Endothelial cell of umbilical vein (primary cell): Measurements from ENCODE around the gene HELZ2. TPM values are rescaled to one million over a fixed set of nuclear protein-coding genes. Genes with fewer than 3 reads are reported as not detected.

Experiments used
- BruUV-seq: library from RNA; stranded (reverse); fragments of 400-500 nt; replicated peaks from 2 replicates; lab custom pipeline; 2021; lab: Mats Ljungman, UMichigan
- CTCF ChIA-PET: fragments of 300-600, 350-600 bp; sonication (Branson Sonifier 250); formaldehyde crosslinking; loops from one replicate; lab custom pipeline; 2021; ENCODE audit warnings: antibody characterized with exemption, inconsistent platforms; lab: Charles Lee
- POLR2A ChIA-PET: fragments of 300-600, 350-600 bp; sonication (Branson Sonifier 250); formaldehyde crosslinking; loops from one replicate; lab custom pipeline; 2021; ENCODE audit warnings: antibody characterized with exemption, inconsistent platforms; lab: Charles Lee
- DNase-seq: peaks from one replicate; pipeline ENCODE4 v3.0.0-alpha.2; 2011; ENCODE audit warnings: low read depth, low spot score
- FAIRE-seq: peaks from 2 replicates; lab custom pipeline; 2011; peaks lifted over from hg19 to GRCh38; lab: Jason Lieb, UNC
- H2AFZ ChIP-seq: 2 replicates; pipeline ENCODE4 v1.6.0; 2012; ENCODE audit warnings: low read depth, low read length, control low read depth, inconsistent platforms
- H3K27ac ChIP-seq: 2 replicates; pipeline ENCODE4 v1.5.1; 2011; ENCODE audit warnings: low read depth, mild to moderate bottlenecking, control low read depth, low read length, moderate library complexity; ENCODE audit not compliant: insufficient read depth
- H3K27me3 ChIP-seq, 2 experiments: 2 replicates each; pipeline versions ENCODE4 v1.6.0 to v1.6.1; 2011; ENCODE audit warnings: low read length in 2 of 2, mixed read lengths in 1 of 2; ENCODE audit not compliant: control insufficient read depth in 2 of 2, insufficient read depth in 2 of 2
- H3K36me3 ChIP-seq, 2 experiments: 2 replicates in 1 of 2; 3 replicates in 1 of 2; pipeline ENCODE4 v1.5.1; 2011; ENCODE audit warnings: low read length in 2 of 2, mild to moderate bottlenecking in 1 of 2, moderate library complexity in 1 of 2; ENCODE audit not compliant: control insufficient read depth in 2 of 2, insufficient read depth in 2 of 2; ENCODE audit errors: extremely low read depth in 1 of 2
- H3K4me1 ChIP-seq: 3 replicates; pipeline ENCODE4 v1.5.1; 2011; ENCODE audit warnings: mild to moderate bottlenecking, low read length; ENCODE audit not compliant: control insufficient read depth, insufficient read depth; ENCODE audit errors: extremely low read depth
- H3K4me2 ChIP-seq: 2 replicates; pipeline ENCODE4 v1.6.1; 2011; ENCODE audit warnings: low read length, control low read depth, mixed read lengths; ENCODE audit not compliant: insufficient read depth
- H3K4me3 ChIP-seq, 3 experiments: fragments of 200-600 bp in 1 of 3; sonication (generic), shearing (Covaris generic) in 1 of 3; replicated peaks in 1 of 3; 2 replicates each; pipeline ENCODE4 v1.5.1; 2011 to 2016; ENCODE audit warnings: control low read depth in 3 of 3, low read length in 3 of 3, mild to moderate bottlenecking in 2 of 3, inconsistent platforms in 1 of 3, low read depth in 1 of 3, moderate library complexity in 1 of 3; ENCODE audit not compliant: insufficient read depth in 1 of 3
- H3K79me2 ChIP-seq: 2 replicates; pipeline ENCODE4 v1.6.0; 2012; ENCODE audit warnings: low read length, inconsistent platforms; ENCODE audit not compliant: control insufficient read depth, insufficient read depth
- H3K9ac ChIP-seq: replicated peaks from 2 replicates; pipeline ENCODE3; 2011; ENCODE audit warnings: low read length, control low read depth; ENCODE audit not compliant: insufficient read depth; ENCODE audit errors: extremely low read depth
- H3K9me1 ChIP-seq: replicated peaks from 3 replicates; pipeline ENCODE4 v1.6.0; 2011; ENCODE audit warnings: mild to moderate bottlenecking, low read length; ENCODE audit not compliant: control insufficient read depth, insufficient read depth; ENCODE audit errors: extremely low read depth
- H3K9me3 ChIP-seq: replicated peaks from 2 replicates; pipeline ENCODE4 v1.5.1; 2012; ENCODE audit warnings: low read length, inconsistent platforms; ENCODE audit not compliant: control insufficient read depth, insufficient read depth
- H4K20me1 ChIP-seq: replicated peaks from 2 replicates; pipeline ENCODE3; 2011; ENCODE audit warnings: mild to moderate bottlenecking, low read length; ENCODE audit not compliant: control insufficient read depth, insufficient read depth; ENCODE audit errors: extremely low read depth
- CTCF ChIP-seq, 2 donors: IDR thresholded peaks; 1 replicate in 1 of 2; 2 replicates in 1 of 2; pipeline ENCODE4 v1.5.1; 2011; ENCODE audit warnings: low read length in 2 of 2, mild to moderate bottlenecking in 2 of 2, moderate library complexity in 2 of 2, control low read depth in 1 of 2, inconsistent platforms in 1 of 2, low read depth in 1 of 2; ENCODE audit not compliant: insufficient read depth in 1 of 2; ENCODE audit errors: extremely low read depth in 1 of 2
- EZH2 ChIP-seq: IDR thresholded peaks from 2 replicates; pipeline ENCODE4 v1.6.1; 2012; ENCODE audit warnings: borderline replicate concordance, low read depth, mild to moderate bottlenecking, moderate library complexity, low read length, inconsistent platforms; ENCODE audit not compliant: severe bottlenecking
- FOS ChIP-seq: IDR thresholded peaks from 2 replicates; pipeline ENCODE4 v1.6.1; 2011; ENCODE audit warnings: mild to moderate bottlenecking, low read length, moderate library complexity, borderline replicate concordance; ENCODE audit not compliant: insufficient read depth
- GATA2 ChIP-seq: IDR thresholded peaks from 2 replicates; pipeline ENCODE4 v1.7.0; 2011; ENCODE audit warnings: low read depth, mild to moderate bottlenecking, moderate library complexity, mixed read lengths, low read length; ENCODE audit not compliant: insufficient read length, insufficient read depth
- JUN ChIP-seq: IDR thresholded peaks from 2 replicates; pipeline ENCODE4 v1.6.1; 2011; ENCODE audit warnings: borderline replicate concordance, low read depth; ENCODE audit not compliant: insufficient read length, insufficient read depth
- MAX ChIP-seq: IDR thresholded peaks from 2 replicates; pipeline ENCODE4 v1.6.1; 2011; ENCODE audit not compliant: insufficient read depth, insufficient read length
- POLR2A ChIP-seq: IDR thresholded peaks from 2 replicates; pipeline ENCODE4 v1.6.1; 2012; ENCODE audit warnings: low read depth, mild to moderate bottlenecking, control low read depth, low read length
- dilution Hi-C: fragments of 300-500 bp; cut with MboI; formaldehyde crosslinking; loops from one replicate; pipeline ENCODE4 v1.15.0; 2019; ENCODE audit warnings: low sequenced_read_pairs; ENCODE audit not compliant: extremely low pct_ligation_motif_present
- intact Hi-C: fragments of 100-400 bp; cut with micrococcal nuclease; formaldehyde crosslinking; loops from one replicate; pipeline ENCODE4 v1.10.0; 2022
- polyA plus RNA-seq, 4 experiments: library from polyadenylated mRNA; depleted of rRNA in 3 of 4; stranded (reverse) in 3 of 4; unstranded in 1 of 4; fragments of >200 nt; gene quantifications; 2 replicates each; pipeline versions ENCODE4 v1.2.1 to v1.2.3, GENCODE V29; 2011 to 2012; ENCODE audit warnings: missing spikeins in 1 of 4
- total RNA-seq: library from RNA; stranded (reverse); gene quantifications from 2 replicates; pipeline ENCODE4 v1.2.3, GENCODE V29; 2021

HELZ2 gene
- total and polyA plus RNA-seq, 2 donors (not counting 3 experiments of a cell fraction or from before 2014, with no cell fraction given): 10.6 to 33.2 TPM

GRCh38 chr20:63564036-63564810, 9.8 kb downstream of the HELZ2 start:
- Histone ChIP-seq H3K4me1 (no peaks in the 10 kb centered on the region), H3K9ac (no peak overlapping the region), H3K9me3 (no peaks in the 10 kb centered on the region), H4K20me1 (no peaks in the 10 kb centered on the region), H3K79me2 (no peaks in the 10 kb centered on the region), H3K9me1 (no peaks in the 10 kb centered on the region), H3K4me2 (no peak overlapping the region), H3K36me3 (peaks cover 0 to 17% of the 10 kb centered on the region in 2 experiments), H3K4me3 (no peak overlapping the region), H3K27ac (no peak overlapping the region), H2AFZ (no peak overlapping the region), H3K27me3 (no peaks in the 10 kb centered on the region)
- DNase-seq (no peak), FAIRE-seq (no peak)
- no peak for TF ChIP-seq POLR2A
- TF ChIP-seq MAX: no peak
- intact Hi-C loops (no loop called here), dilution Hi-C loops (no loop called here)
- POLR2A ChIA-PET: no interaction called here
- BruUV-seq: no TSS peak
- CTCF ChIA-PET: no interaction called here

GRCh38 chr20:63563225-63563935, 10.7 kb downstream of the HELZ2 start:
- no TSS peak for BruUV-seq
- H4K20me1 ChIP-seq: no peaks in the 10 kb centered on the region
- no peaks in the 10 kb centered on the region for H3K79me2 ChIP-seq
- no peak overlapping the region for H2AFZ ChIP-seq
- CTCF ChIA-PET: no interaction called here
- H3K9me3 ChIP-seq: no peaks in the 10 kb centered on the region
- POLR2A ChIA-PET: no interaction called here
- H3K4me2 ChIP-seq: no peak overlapping the region
- H3K36me3 ChIP-seq: peaks cover 0 to 17% of the 10 kb centered on the region in 2 experiments
- no peaks in the 10 kb centered on the region for H3K27me3 ChIP-seq
- dilution Hi-C loops: no loop called here
- FAIRE-seq: no peak
- no peak overlapping the region for H3K9ac ChIP-seq
- DNase-seq: no peak
- H3K9me1 ChIP-seq: no peaks in the 10 kb centered on the region
- no peaks in the 10 kb centered on the region for H3K4me1 ChIP-seq
- TF ChIP-seq GATA2 (no peak), EZH2 (no peak), JUN (no peak), FOS (no peak), POLR2A (no peak), CTCF (IDR thresholded peaks at IDR 0.05; ENCODE audit: extremely low read depth in 1 of 2, insufficient read depth in 1 of 2, low read depth in 1 of 2, low read length in 2 of 2) (no peak)
- intact Hi-C loops: no loop called here
- H3K4me3 ChIP-seq: no peak overlapping the region
- no peak overlapping the region for H3K27ac ChIP-seq
